SU-DHL-6 (cell line): ENCODE data around the gene BTBD9.

Experiments used
- EZH2phosphoT487 ChIP-seq: fragments of 200-600 bp; sonication (generic), shearing (Covaris generic); conservative IDR thresholded peaks from 2 replicates; pipeline ENCODE4 v1.6.1; 2018; ENCODE audit warnings: mild to moderate bottlenecking, antibody characterized with exemption, low read length, moderate library complexity, mixed read lengths
- TF ChIP-seq, protein P1 (sequence below): fragments of 200-600 bp; sonication (generic); IDR thresholded peaks from one replicate; pipeline ENCODE4 v1.5.1; 2017; ENCODE audit warnings: antibody characterized with exemption, mild to moderate bottlenecking, low read length, moderate library complexity; ENCODE audit not compliant: insufficient read depth, poor library complexity, severe bottlenecking

DNA sequence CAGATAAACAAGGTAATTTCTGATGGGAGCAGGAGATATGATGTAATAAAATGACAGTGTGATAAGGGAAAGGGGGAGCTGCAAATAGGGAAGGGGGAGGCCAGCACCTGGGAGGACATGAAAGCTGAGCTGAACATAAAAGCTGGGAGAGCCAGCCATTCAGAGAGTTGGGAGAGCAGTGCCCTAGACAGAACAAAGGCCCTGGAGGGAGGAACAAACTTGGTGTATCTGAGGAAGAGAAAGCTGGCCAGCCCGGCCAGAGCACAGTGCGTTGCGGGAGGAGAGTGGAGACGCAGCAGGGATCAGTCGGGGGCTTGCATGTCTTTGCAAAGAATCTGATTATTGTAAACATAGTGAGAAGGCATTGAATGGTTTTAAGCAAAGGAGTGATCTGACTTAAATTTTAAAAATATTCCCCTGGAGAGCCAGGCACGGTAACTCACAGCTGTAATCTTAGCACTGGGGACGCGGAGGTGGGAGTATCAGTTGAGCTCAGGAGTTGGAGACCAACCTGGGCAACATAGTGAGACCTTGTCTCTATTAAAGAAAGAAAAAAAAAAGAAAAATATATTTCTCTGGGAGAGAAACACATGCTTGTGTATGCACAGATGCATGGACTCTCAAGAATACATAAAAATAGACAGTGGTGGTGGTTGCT, 502.0 kb downstream of the BTBD9 start:
- TF ChIP-seq, protein P1, sequence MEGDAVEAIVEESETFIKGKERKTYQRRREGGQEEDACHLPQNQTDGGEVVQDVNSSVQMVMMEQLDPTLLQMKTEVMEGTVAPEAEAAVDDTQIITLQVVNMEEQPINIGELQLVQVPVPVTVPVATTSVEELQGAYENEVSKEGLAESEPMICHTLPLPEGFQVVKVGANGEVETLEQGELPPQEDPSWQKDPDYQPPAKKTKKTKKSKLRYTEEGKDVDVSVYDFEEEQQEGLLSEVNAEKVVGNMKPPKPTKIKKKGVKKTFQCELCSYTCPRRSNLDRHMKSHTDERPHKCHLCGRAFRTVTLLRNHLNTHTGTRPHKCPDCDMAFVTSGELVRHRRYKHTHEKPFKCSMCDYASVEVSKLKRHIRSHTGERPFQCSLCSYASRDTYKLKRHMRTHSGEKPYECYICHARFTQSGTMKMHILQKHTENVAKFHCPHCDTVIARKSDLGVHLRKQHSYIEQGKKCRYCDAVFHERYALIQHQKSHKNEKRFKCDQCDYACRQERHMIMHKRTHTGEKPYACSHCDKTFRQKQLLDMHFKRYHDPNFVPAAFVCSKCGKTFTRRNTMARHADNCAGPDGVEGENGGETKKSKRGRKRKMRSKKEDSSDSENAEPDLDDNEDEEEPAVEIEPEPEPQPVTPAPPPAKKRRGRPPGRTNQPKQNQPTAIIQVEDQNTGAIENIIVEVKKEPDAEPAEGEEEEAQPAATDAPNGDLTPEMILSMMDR = no peak
- no peak for TF ChIP-seq EZH2phosphoT487
